Neural cell (in vitro differentiated cells): ENCODE measurements around the gene SLC25A21. TPM values are rescaled to one million over a fixed set of nuclear protein-coding genes. Genes with fewer than 3 reads are reported as not detected.
"Not testable (repeated sequence)": the region's sequence is repeated elsewhere in the genome, so short reads cannot be mapped to it uniquely, and the experiment has no call there.

Experiments used
- H2AFZ ChIP-seq: fragments of 200-600, 300-800 bp; sonication (generic), shearing (Covaris generic); 2 replicates; pipeline ENCODE4 v1.6.0; 2014; ENCODE audit warnings: low read depth, mild to moderate bottlenecking, antibody characterized with exemption, low read length, moderate library complexity
- H3F3A ChIP-seq: fragments of 200-600 bp; shearing (Covaris generic); 2 replicates; pipeline ENCODE4 v1.6.1; 2016; ENCODE audit warnings: mild to moderate bottlenecking, moderate library complexity, mixed read lengths, antibody characterized with exemption, low read length; ENCODE audit not compliant: insufficient read depth, poor library complexity, severe bottlenecking
- H3K27ac ChIP-seq: fragments of 200-600, 300-800 bp; sonication (generic), shearing (Covaris generic); 2 replicates; pipeline ENCODE4 v1.5.1; 2014; ENCODE audit warnings: mild to moderate bottlenecking, low read length, moderate library complexity
- H3K27me3 ChIP-seq: fragments of 300-800, 200-600 bp; sonication (generic), shearing (Covaris generic); 2 replicates; pipeline ENCODE4 v1.6.0; 2014; ENCODE audit warnings: mild to moderate bottlenecking, low read depth, low read length, moderate library complexity; ENCODE audit not compliant: insufficient read depth
- H3K36me3 ChIP-seq: fragments of 300-800, 200-600 bp; sonication (generic), shearing (Covaris generic); 2 replicates; pipeline ENCODE4 v1.5.1; 2014; ENCODE audit warnings: mild to moderate bottlenecking, antibody characterized with exemption, low read length, moderate library complexity; ENCODE audit not compliant: insufficient read depth
- H3K4me2 ChIP-seq: fragments of 300-800, 200-600 bp; sonication (generic), shearing (Covaris generic); 2 replicates; pipeline ENCODE4 v1.6.0; 2014; ENCODE audit warnings: mild to moderate bottlenecking, low read length
- H3K4me3 ChIP-seq: fragments of 300-800, 200-600 bp; sonication (generic), shearing (Covaris generic); 2 replicates; pipeline ENCODE4 v1.5.1; 2014; ENCODE audit warnings: mild to moderate bottlenecking, low read length, moderate library complexity
- H3K79me2 ChIP-seq: fragments of 200-600 bp; shearing (Covaris generic); replicated peaks from 2 replicates; pipeline ENCODE4 v1.6.0; 2014; ENCODE audit warnings: mild to moderate bottlenecking, low read length, moderate library complexity; ENCODE audit not compliant: insufficient read depth
- H3K9ac ChIP-seq: fragments of 300-800, 200-600 bp; sonication (generic), shearing (Covaris generic); 2 replicates; pipeline ENCODE4 v1.6.1; 2016; ENCODE audit warnings: mild to moderate bottlenecking, low read length, mixed read lengths
- H3K9me2 ChIP-seq: fragments of 200-600 bp; shearing (Covaris generic); 2 replicates; pipeline ENCODE4 v1.6.1; 2016; ENCODE audit warnings: mild to moderate bottlenecking, low read length, mixed read lengths; ENCODE audit not compliant: insufficient read depth
- H3K9me3 ChIP-seq: fragments of 200-600, 300-800 bp; sonication (generic), shearing (Covaris generic); 2 replicates; pipeline ENCODE4 v1.6.1; 2016; ENCODE audit warnings: mild to moderate bottlenecking, mixed run types, low read length, moderate library complexity, mixed read lengths
- H4K20me1 ChIP-seq: fragments of 200-600 bp; shearing (Covaris generic); 2 replicates; pipeline ENCODE4 v1.6.1; 2016; ENCODE audit warnings: mild to moderate bottlenecking, mixed run types; ENCODE audit not compliant: insufficient read depth
- CTCF ChIP-seq: fragments of 450-650 bp; IDR thresholded peaks from 2 replicates; pipeline ENCODE4 v1.5.1; 2014; ENCODE audit warnings: antibody characterized with exemption, mild to moderate bottlenecking, moderate library complexity; ENCODE audit not compliant: poor library complexity, severe bottlenecking
- EP300 ChIP-seq: fragments of 450-650 bp; conservative IDR thresholded peaks from 2 replicates; pipeline ENCODE4 v1.6.1; 2014; ENCODE audit warnings: antibody characterized with exemption, mild to moderate bottlenecking, moderate library complexity; ENCODE audit not compliant: poor library complexity, severe bottlenecking
- EZH2 ChIP-seq: fragments of 200-600, 300-800 bp; shearing (Covaris generic), sonication (generic); IDR thresholded peaks from 2 replicates; pipeline ENCODE4 v1.6.1; 2014; ENCODE audit warnings: antibody characterized with exemption, low read length, borderline replicate concordance, mild to moderate bottlenecking; ENCODE audit not compliant: insufficient read depth, poor library complexity, severe bottlenecking
- MXI1 ChIP-seq: fragments of 450-650 bp; conservative IDR thresholded peaks from 2 replicates; pipeline ENCODE4 v1.6.1; 2014; ENCODE audit warnings: antibody characterized with exemption, mild to moderate bottlenecking; ENCODE audit not compliant: poor library complexity, severe bottlenecking
- POLR2AphosphoS5 ChIP-seq: IDR thresholded peaks from 2 replicates; pipeline ENCODE4 v1.6.1; 2012
- RAD21 ChIP-seq: fragments of 450-650 bp; conservative IDR thresholded peaks from 2 replicates; pipeline ENCODE4 v1.6.1; 2014; ENCODE audit warnings: antibody characterized with exemption, mild to moderate bottlenecking, moderate library complexity
- REST ChIP-seq: IDR thresholded peaks from 2 replicates; pipeline ENCODE4 v1.6.1; 2012; ENCODE audit warnings: borderline replicate concordance
- SMC3 ChIP-seq: fragments of 450-650 bp; conservative IDR thresholded peaks from 2 replicates; pipeline ENCODE4 v1.6.1; 2014; ENCODE audit warnings: antibody characterized with exemption, mild to moderate bottlenecking, moderate library complexity; ENCODE audit not compliant: poor library complexity
- TAF1 ChIP-seq: IDR thresholded peaks from 2 replicates; pipeline ENCODE4 v1.6.1; 2012; ENCODE audit warnings: low read depth
- polyA plus RNA-seq: library from polyadenylated mRNA; depleted of rRNA; stranded (reverse); fragments of >200 nt; gene quantifications from 2 replicates; pipeline ENCODE4 v1.2.3, GENCODE V29; 2014

Gene SLC25A21
- polyA plus RNA-seq, 1 donor from 2014 or later = 0.35 TPM

GRCh38 chr14:37147310-37147880 lies 25.0 kb downstream of the SLC25A21 start:
- Histone ChIP-seq H3K79me2 (no peaks in the 10 kb centered on the region), H3K4me2 (no peak overlapping the region), H3K27me3 (no peaks in the 10 kb centered on the region), H3K4me3 (no peak overlapping the region), H3K9me3 (no peaks in the 10 kb centered on the region), H3K27ac (no peak overlapping the region), H3F3A (no peaks in the 10 kb centered on the region), H2AFZ (no peak overlapping the region), H4K20me1 (no peaks in the 10 kb centered on the region), H3K36me3 (no peaks in the 10 kb centered on the region), H3K9ac (no peak overlapping the region), H3K9me2 (no peaks in the 10 kb centered on the region)
- no peak for TF ChIP-seq CTCF
- no peak for TF ChIP-seq POLR2AphosphoS5
- TF ChIP-seq REST = no peak
- TF ChIP-seq EP300 = no peak
- TF ChIP-seq TAF1 = no peak
- TF ChIP-seq SMC3 = no peak
- no peak for TF ChIP-seq RAD21
- TF ChIP-seq MXI1 = no peak
- TF ChIP-seq EZH2 = no peak

GRCh38 chr14:37146438-37146837 lies 26.0 kb downstream of the SLC25A21 start:
- H3K9ac ChIP-seq, H3K27ac ChIP-seq, H2AFZ ChIP-seq, H3F3A ChIP-seq, H3K9me2 ChIP-seq, H4K20me1 ChIP-seq, H3K4me2 ChIP-seq, H3K27me3 ChIP-seq, H3K9me3 ChIP-seq, H3K36me3 ChIP-seq, H3K79me2 ChIP-seq, H3K4me3 ChIP-seq: not testable (repeated sequence)

- Histone ChIP-seq H3K27ac (no peak overlapping the region), H3K4me3 (no peak overlapping the region), H3K9ac (no peak overlapping the region), H3K9me2 (no peaks in the 10 kb centered on the region), H2AFZ (no peak overlapping the region), H3K4me2 (no peak overlapping the region), H3K36me3 (no peaks in the 10 kb centered on the region), H3F3A (no peaks in the 10 kb centered on the region), H3K9me3 (no peaks in the 10 kb centered on the region), H3K79me2 (no peaks in the 10 kb centered on the region), H4K20me1 (no peaks in the 10 kb centered on the region), H3K27me3 (no peaks in the 10 kb centered on the region)
- TF ChIP-seq CTCF (no peak), REST (no peak), MXI1 (no peak), EZH2 (no peak), POLR2AphosphoS5 (no peak), SMC3 (no peak), EP300 (no peak)
Measured at GRCh38 chr14:37145395-37145794, 27.0 kb downstream of the SLC25A21 start.
